ENCODE measurements around the gene DHRS7.

DHRS7 gene

DNA sequence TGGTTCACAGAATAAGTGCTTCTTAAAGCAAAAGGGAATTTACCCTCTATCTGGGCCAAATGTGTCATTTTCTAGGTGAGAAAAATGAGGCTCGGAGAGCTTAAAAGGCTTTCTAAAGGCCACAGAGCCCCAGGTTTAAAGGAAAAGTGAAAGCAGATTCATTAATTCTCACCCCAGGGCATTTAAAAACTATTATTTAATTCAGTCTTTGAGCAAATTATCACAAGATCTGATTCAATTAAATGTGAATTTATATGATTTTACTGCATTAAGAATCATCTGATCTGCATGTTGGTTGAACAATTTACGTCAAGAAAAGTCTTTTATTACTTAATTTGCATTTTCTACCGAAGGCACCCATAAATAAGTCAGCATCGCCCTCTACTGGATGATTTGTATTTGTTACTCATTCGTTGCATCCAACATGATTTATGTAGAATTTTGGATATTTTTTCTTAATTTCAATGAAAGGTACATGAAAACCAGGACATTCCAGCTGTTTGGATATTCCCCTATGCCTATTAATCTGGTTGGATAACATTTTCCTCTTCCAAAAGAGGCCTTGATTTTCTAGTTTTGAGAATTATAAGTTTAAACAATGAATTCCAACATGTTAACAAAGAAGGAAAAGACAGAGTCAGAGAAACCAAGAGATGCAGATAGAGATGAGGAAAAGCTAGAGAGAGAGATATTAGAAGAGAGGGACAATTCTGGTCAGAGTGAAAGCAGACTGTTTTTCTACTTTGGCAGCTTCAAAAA, 19.1 kb upstream of the DHRS7 start:
- peak; percentile 93 for DNase-seq

DNA sequence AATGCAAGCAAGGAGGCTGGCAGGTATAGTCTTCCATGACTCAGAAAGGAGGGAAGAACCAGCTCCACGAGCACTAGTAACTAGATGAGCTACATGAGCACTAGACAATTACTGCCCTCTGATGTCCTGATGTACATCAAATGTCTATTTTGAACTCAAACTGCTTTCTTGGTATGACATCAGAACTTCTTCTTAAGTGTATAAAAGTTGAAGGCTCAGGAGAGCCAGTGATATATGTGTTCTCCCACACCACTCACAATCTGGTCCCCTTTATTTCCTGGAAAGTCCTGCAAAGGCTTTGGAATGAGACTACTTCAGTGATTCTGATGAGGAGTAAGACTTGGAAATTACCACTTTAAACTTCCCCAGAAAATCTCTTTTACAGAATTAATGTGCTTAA, 18.5 kb upstream of the DHRS7 start:
- no peak for DNase-seq

DNA sequence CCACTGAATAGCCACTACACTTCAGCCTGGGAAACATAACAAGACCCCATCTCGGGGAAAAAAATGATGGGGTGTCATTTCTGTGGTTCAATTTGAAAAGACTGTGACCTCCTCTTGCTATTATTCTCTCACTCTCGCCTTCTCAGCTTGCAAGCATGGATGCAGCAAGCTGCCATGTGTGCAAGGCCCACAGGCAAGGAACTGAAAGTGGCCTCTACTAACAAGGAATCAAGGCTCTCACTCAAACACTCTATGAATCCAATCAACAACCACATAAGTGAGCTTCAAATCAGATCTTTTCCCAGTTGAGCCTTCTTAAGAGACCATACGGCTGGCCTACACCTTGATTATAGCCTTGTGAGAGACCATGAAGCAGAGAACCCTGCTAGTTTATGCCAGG, 17.9 kb upstream of the DHRS7 start:
- no peak for DNase-seq

DNA sequence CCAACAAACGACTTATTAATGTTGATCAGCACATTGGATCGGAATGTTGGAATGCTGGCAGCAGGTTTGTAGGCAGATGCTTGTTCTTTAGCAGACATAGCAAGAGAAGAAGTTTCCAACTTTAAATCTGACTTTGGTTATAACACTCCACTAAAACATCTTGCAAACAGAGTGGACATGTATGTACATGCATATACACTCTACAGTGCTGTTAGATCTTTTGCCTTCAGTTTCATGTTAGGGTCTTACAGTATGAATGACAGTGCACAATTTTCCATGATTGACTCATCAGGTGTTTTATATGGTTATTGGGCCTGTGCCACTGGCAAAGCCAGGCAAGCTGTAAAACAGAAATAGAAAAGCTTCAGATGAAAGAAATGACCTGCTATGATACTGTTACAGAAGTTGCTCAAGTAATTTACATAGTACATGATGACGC, 14.3 kb upstream of the DHRS7 start:
- DNase-seq, result no peak

DNA sequence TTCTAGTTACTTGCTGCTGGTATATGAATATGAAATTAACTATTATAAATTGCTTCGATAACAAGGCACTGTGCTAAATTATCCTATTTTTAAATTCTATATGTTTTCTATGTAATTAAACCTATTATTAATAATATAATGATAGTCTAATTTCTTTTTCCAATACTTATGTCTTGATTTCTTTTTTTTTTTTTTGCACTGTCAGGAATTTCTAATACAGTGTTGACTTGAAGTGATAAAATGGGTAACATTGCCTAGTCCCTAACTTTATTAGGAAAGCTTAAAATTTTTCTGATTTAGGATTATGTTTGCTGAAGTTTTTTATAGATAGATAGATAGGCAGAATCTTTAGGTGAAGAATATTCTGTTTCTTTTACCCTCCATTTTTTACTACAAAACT, 13.6 kb upstream of the DHRS7 start:
- DNase-seq, result no peak

DNA sequence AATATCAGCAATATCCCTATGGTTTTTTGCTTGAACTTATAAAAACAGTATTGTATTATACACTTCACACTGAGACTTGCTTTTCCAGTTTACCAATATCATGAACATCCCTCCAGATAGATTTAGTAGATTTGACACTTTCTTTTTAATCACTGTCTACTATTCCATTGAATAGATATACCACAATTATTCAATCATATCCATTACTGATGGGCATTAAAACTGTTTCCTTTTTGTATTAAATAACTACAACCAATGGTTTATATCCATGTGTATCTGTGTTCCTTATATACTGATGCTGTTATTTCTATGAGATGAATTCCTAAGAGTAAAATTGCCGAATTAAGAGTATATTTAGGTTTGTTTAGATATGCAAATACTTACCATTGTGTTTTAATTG, 13.0 kb upstream of the DHRS7 start:
- no peak for DNase-seq

DNA sequence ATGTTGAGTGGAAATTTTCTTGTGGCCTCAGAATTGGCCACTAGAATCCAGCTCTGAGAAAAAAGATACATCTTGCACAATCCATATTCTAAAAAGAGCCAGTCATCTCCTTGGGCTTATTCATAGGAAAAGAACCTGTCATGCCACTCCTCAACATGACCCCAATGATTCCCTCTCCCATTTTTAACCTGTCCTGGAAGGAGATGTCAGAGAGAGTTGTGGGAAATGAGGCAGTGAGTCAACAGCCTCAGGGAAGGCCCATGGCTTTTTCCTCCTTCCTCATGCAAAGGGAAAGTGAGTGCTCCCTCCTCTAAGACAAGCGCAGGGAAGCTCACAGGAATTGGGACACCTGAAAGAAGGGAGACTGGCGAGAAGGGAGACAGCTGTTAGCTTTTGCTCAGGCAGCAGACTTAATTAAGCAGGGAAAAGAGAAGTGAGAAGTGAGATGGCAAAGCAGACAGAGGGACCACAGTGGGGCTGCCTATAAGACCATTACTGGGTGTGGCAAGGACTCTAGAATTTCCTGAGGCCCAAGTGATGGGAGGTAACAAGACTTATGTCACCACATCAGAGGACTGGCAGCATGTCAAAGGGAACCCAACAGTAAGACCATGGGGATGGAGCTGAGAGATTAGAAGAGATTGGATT, 10.2 kb upstream of the DHRS7 start:
- no peak for DNase-seq

DNA sequence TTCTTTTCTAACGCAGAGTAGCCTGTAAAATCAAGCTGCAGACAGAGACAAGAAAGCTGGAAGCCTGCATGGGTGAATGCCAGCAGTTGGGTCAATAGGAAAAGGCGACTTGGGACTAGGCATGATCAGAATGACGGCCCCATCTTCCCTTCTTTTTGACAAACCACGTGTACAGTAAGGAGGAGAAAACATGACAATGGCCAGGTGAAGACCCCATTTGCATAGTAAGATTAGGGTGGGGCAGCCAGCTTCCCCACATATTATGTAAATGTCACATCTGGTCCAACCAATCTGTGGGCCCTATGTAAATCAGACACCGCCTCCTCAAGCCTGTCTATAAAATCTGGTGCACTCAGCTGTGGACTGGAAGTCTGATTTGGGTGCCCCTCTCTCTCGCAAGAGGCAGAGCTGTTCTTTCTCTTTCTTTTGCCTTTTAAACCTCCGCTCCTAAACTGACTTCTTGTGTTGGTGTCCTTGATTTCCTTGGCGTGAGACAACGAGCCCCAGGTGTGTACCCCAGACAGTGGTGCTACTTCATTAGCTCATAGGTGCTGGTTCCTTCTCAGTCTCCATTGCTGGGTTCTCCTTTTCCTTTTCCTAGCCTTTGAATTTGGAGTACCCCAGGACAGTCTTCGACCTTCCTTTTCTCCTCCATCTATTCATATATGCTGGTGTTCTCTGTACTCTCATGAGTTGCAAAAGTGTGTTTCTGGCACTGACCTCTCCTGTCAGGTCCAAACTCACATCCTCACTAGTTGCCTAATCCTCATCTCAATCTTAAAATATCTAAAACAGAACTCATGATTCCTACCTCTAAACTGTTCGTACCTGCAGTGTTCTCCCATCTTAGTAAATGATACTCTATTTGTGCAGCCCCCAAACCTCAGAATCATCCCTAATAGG, 9.4 kb upstream of the DHRS7 start:
- DNase-seq, result no peak

DNA sequence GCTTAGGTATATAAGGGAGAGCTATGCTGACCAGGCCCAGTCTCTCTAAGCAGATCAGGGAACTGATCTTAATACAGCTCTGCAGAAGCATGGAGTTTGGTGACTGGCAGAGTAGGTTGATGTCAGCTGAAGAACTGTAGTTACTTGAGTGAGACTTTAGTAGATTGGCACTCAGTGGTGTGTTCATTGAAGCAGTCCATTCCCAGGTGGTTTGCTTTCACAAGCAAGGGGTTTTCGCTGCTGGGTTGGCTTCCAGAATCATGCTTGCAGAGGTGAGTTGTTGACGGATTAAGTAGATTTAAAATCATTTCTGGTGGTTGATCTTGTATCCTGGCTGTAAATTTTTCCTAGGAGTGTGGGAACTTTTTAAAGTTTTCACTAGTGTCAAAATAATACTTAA, 6.5 kb upstream of the DHRS7 start:
- DNase-seq, result no peak

DNA sequence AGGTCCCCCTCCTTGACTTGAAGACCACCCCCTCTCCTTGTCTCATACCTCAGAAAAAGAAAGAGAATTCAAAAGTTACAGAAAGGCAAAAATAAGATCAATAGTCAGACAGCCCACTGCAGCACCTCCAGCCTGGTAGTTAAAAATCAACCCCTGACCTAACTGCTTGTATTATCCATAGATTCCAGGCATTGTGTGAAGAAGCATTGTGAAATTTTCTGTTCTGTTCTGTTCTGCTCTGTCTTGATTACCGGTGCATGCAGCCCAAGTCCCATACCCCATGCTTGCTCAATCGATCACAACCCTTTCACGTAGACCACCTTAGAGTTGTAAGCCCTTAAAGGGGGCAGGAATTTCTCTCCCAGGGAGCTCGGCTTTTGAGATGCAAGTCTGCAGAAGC, 5.8 kb upstream of the DHRS7 start:
- no peak for DNase-seq

DNA sequence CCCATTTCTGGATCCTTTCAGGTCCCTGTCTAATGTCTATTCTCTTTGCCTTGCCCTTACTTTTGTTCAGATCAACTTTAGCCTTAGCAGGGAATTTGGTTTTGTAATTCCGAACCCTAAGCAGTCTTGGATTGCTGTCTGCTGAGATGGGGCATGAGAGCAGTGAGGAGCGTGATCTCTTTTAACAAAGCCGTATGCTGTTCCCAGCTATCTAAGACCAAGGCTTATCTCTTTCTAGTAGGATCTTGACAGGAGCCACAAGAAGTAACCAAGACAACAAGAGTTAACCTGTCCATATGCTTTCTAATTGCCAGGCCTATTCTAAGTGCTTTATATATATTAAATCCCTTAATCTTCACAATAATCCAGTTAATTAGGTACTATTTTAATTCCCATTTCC, 4.5 kb upstream of the DHRS7 start:
- no peak for DNase-seq

DNA sequence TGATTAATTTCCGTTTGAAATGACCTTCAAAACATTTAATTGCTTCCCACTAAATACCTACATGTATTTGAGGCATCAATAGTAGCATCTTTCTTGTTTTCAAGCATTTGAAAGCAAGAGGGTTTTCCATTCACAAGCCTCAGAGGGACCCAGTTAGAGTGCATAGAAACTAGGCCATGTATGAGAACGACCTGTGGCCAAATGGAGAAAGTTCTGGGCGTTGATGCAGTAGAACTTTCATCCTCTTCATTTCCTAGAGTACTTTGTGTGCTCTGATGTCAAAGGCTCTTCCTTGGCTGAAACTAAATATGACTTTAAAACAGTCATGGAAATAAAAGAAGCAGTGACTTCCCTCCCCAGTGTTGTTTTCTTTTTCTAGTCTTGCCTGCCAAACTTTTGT, 944 bp upstream of the DHRS7 start:
- DNase-seq, result no peak

DNA sequence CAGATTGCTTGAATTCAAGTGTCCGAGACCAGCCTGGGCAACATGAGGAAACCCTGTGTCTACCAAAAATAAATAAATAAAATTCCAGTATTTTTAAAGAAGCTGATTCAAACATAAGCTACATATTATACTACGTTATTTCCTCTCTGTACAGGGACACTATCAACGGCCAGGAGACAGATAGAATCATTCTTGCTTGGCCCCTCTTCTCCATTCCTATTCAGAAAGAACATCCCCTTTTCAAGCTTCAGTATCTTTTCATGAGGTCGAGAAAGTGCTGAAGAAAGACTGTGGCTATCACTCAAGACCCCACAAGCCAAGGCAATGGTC, 314 bp upstream of the DHRS7 start:
- no peak for DNase-seq

DNA sequence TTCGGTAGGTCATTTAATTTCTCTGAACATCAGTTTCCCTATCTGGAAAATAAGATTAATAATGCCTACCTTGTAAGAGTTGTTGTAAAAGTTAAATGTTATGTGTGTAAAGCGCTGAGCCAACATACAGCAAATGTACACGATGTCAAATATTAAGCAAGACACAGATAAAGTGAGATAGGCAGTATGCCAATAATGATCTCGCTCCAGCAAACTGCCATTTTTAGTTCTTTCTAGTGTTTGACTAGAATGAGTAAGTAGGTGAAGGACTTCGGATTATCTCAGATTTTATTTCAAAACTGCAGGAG, 840 bp downstream of the DHRS7 start:
- peak; percentile 52 for DNase-seq

DNA sequence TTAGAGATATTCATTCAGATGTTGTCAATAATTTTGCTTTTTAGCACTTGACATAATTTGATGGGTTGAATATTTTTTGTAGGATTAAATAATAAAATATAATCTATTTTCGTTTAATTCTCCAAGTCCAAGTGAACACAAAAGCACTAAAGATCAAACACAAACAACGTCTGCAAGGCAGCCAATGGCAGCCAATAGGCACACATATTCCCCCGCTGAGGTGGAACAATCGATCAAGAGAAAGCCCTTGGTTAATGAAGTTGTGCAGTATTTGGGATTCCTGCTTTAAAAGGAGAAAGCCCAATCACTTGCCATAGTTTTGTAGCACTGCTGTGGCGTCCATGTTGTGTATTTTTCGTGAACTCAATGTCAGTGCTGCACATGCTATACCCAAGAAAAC, 1.5 kb downstream of the DHRS7 start:
- DNase-seq, result no peak

DNA sequence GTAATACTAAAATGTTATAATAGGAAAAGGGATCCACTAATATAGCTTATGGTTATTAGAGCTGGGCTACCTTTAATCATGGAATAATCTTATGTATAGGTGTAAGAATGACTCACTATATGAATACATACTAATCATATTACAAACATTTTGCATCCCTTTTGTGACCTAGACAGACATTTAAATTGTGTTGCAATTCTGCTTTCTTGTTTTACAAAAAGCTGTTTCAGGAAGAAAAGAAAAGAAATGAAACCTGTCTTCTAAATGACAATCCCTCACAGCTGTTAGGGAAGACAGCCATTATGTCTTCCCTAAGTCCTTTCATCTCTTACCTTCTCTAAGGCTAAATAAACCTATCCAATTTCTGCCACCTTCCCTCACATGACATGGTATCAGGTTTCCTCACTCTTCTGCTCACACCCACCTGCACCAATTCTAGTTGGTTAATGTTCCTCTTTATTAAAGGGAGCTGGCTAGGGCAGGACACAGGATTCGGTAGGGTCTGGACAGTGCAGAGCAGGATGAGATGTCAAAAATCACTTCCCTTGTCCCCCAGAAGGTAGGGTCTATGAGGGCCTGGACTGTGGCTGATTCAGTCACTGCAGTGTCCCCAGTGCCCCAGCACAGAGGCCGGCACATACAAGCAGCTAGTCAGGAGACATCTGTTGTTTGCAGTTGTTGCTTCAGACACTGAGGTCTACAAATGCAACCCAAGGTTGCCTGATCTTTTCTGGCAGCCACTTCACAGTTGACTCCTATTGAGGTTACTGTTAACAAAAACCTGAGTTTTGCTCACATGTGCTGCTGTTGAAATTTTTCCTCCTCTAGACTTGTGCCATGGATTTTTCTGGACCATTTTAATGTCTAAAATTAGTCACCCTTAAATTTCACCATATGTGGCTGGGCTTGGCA, 3.7 kb downstream of the DHRS7 start:
- peak; percentile 45 for DNase-seq

DNA sequence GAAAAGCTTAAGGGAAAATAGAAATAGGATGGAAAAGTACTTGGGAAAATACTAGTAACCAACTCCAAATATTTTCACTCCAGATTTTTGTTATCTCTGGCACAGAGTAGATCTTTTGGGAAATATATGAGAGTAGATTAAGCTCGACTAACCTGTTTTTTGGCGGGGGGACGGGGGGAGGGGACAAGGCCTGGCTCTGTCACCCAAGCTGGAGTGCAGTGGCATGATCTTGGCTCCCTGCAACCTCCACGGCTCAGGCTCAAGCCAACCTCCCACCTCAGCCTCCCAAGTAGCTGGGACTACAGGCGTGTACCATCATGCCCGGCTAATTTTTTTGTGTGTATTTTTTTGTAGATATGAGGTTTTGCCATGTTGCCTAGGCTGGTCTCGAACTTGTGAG, 4.8 kb downstream of the DHRS7 start:
- no peak for DNase-seq

DNA sequence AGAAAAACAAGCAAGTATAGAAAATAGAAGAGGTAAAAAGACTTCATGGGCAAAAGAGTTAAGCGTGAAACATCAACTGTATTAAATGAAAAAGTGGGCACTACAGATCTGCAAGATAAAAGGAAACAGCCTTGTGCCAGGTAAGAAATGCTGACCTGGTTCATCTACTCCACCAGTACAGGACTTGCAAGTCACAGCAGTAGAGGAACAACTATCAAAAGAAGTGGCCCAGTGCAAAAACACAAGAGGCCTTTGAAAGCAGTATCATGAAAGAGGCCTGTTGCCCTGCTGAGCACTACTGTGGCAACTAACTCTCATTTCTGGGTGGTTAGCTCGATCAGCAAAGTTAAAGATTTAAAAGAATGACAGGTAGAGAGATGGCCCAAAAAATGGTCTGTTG, 10.5 kb downstream of the DHRS7 start:
- DNase-seq, result no peak

DNA sequence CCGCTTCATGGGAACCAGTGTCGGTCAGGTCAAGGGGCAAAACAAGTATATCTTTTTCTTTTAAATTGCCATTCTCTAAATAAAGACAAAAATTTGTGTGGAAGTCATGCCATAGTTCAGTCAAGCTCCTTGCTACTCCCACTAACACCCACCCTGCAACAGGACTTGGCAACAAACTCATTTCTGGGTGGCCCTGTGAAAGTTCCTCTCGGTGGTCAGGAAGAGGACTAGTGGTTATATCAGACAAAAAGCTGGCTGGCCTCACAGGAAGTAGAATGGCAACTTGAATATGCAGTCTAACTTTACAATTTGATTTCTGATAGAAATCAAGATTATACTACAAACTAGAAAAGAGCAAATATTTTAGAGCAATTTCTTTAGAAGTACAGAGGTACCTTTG, 11.2 kb downstream of the DHRS7 start:
- no peak for DNase-seq

DNA sequence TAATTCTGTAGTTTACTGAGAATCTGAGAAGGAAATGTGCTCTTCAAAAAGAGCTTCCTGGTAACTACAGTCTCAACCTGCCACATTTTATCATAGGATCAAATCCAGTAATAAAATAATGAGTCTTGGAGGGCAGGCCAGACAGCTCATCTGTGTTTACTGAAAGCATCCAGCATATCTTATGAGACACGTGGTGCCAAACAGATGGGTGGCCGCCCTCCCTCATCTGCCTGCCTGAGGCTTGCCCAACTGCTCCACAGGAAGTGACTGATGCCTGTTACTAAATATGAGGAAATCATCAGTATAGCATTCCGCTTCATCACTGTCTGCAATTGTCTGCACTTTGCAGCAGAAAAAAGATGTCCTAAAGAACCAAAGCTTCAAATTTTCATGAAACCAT, 13.5 kb downstream of the DHRS7 start:
- DNase-seq, result peak; percentile 94

DNA sequence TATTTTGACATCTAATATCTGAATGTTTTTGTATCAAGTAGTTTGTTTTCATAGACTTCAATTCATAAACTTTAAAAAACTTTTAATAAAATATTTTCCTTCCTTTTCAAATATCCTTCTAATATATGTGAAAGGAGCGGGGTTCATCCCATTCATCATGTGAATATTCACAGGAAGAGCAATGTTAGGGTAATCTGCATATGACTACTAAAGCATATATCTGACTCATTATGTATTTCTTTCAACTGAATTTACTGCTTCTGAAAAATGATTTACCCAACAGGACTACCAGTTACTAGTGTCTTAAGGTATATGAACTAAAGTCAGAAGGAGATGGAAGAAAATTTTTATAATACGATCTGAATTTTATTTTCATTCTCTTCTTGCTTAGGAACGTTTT, 30.5 kb downstream of the DHRS7 start:
- no peak for DNase-seq

DNA sequence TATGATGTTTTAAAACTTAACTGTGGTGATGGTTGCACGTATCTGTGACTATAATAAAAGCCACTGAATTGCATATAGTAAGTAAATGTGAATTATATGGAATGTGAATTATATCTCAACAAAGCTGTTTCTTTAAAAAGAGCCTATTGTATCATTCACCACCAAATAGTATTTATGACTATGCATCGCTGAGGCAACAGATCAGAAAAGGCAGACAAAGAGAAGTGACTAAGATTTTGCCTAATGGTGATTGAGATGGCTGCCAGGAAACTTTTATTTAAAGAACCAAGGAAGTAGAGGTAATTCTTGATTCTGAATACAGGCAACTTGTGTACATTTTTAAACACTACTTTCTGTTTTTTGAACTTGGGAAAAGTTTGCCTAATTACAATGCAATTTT, 31.7 kb downstream of the DHRS7 start:
- no peak for DNase-seq

DNA sequence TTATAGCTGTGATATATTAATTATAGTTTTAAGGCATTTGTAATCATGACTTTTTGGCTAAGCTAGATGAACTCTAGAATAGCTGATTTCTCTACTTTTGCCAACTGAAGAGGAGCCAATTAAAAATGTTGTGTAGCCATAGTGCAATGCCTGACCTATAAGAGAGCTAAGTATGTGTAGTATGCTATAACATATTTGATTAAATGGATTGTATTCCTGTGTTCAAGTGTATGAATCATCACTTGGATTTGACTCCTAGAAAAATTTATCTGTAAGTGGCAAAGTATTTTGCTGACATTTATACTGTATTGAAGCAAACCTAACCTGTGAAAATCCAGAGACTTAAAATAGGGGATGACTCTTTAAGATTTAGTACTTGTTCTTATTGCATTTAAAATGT, 39.3 kb downstream of the DHRS7 start:
- DNase-seq, result no peak
